Measurements from ENCODE around the gene TRAF4. TPM values are rescaled to one million over a fixed set of nuclear protein-coding genes. Genes with fewer than 3 reads are reported as not detected.

Gene TRAF4
- total RNA-seq, 1 experiment from 2014 or later = 227 TPM

DNA sequence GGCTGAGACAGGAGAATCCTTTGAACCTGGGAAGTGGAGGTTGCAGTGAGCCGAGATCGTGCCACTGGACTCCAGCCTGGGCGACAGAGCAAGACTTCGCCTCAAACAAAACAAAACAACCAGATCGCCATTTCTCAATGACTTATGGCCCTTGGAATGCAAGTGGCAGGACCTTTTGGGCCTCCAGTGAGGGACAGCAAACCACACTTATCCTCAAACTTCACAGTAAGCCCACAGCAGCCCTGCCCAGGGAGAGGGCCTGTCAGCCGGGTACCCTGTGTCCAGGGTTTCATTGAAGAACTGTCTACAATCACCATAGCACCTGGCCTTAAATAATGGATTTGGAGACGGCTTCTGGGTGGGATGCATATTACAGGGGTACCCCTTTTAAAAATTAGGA, 11.7 kb downstream of the TRAF4 start:
- peaks cover 46 to 68% (median 54%) of the 10 kb centered on the region in 3 experiments for H3K36me3 Mint-ChIP-seq (ENCODE audit: insufficient read depth in 1 of 3, low read depth in 3 of 3)
- H2AK5ac ChIP-seq (ENCODE audit: insufficient read length, low read length) = no peak overlapping the region
- peaks cover 18 to 23% of the 10 kb centered on the region in 2 experiments for H3K4me1 Mint-ChIP-seq
- no peak overlapping the region for H3K4ac ChIP-seq (ENCODE audit: low read depth, low read length)
- H3K79me1 ChIP-seq (ENCODE audit: insufficient read depth, low read depth, low read length, poor library complexity, severe bottlenecking) = no peaks in the 10 kb centered on the region
- no peak for TF ChIP-seq CTCF (conservative IDR thresholded peaks at IDR 0.05)
- H3K27me3 ChIP-seq (ENCODE audit: insufficient read depth, low read length) = no peaks in the 10 kb centered on the region
- H3K27ac Mint-ChIP-seq = no peak overlapping the region
- no peak overlapping the region for H3K18ac ChIP-seq (ENCODE audit: insufficient read length, low read depth, low read length)
- H2BK15ac ChIP-seq (ENCODE audit: low read depth, low read length) = no peak overlapping the region
- no peak overlapping the region for H2BK5ac ChIP-seq (ENCODE audit: insufficient read length, low read length)
- H3K9me3 Mint-ChIP-seq = no peaks in the 10 kb centered on the region
- H3K9ac ChIP-seq (ENCODE audit: extremely low read depth, insufficient read length, low read length) = no peak overlapping the region
- H3K79me2 ChIP-seq (ENCODE audit: insufficient read depth, low read length) = no peaks in the 10 kb centered on the region
- no peaks in the 10 kb centered on the region for H3K9me3 ChIP-seq (ENCODE audit: control insufficient read depth, low read depth, low read length)
- no CpG with 5 or more reads among the region's 7 CpGs for WGBS (ENCODE audit: extremely low coverage, insufficient read length, low lambda C conversion rate)
- no peak overlapping the region for H2BK20ac ChIP-seq (ENCODE audit: low read depth, low read length, poor library complexity, severe bottlenecking)
- no peak overlapping the region for H3K14ac ChIP-seq (ENCODE audit: insufficient read depth, low read length)
- no peak overlapping the region for H4K91ac ChIP-seq (ENCODE audit: insufficient read length, low read depth, low read length)
- no peaks in the 10 kb centered on the region for H3K23me2 ChIP-seq (ENCODE audit: insufficient read length, low read depth, low read length, poor library complexity, severe bottlenecking)
- H3K4me1 ChIP-seq (ENCODE audit: insufficient read depth, low read length) = peaks cover 10% of the 10 kb centered on the region; the same call in 1 of the 2 replicates
- no peak for DNase-seq
- no peak overlapping the region for H3K4me2 ChIP-seq (ENCODE audit: insufficient read depth, insufficient read length, low read length)
- H4K20me1 ChIP-seq (ENCODE audit: control insufficient read depth, insufficient read depth, insufficient read length) = no peaks in the 10 kb centered on the region
- no peak overlapping the region for H2BK12ac ChIP-seq (ENCODE audit: insufficient read length, low read depth, low read length)
- no peak overlapping the region for H2AFZ ChIP-seq (ENCODE audit: low read length)
- peaks cover 1% of the 10 kb centered on the region; the same call in 1 of the 2 replicates for H3K27me3 Mint-ChIP-seq (ENCODE audit: low read depth)
- no peak overlapping the region for H3K23ac ChIP-seq (ENCODE audit: insufficient read length, low read depth, low read length)
- H2BK120ac ChIP-seq (ENCODE audit: low read depth, low read length, poor library complexity, severe bottlenecking) = no peak overlapping the region
- H3K27ac ChIP-seq (ENCODE audit: insufficient read length, low read depth, low read length) = no peak overlapping the region
- no peak overlapping the region for H4K5ac ChIP-seq (ENCODE audit: insufficient read length, low read depth, low read length)
- H3K4me3 Mint-ChIP-seq = no peak overlapping the region
- H3T11ph ChIP-seq (ENCODE audit: low read length) = no peak overlapping the region
- no peak overlapping the region for H3K56ac ChIP-seq (ENCODE audit: insufficient read length, low read depth, low read length)
- H4K8ac ChIP-seq (replicated peaks; ENCODE audit: insufficient read length, low read depth, low read length) = no peak overlapping the region
